ENCODE data around the gene DOCK2. TPM values are rescaled to one million over a fixed set of nuclear protein-coding genes. Genes with fewer than 3 reads are reported as not detected.

DOCK2 gene
- total RNA-seq, 1 experiment from 2014 or later = 0.26 TPM

DNA sequence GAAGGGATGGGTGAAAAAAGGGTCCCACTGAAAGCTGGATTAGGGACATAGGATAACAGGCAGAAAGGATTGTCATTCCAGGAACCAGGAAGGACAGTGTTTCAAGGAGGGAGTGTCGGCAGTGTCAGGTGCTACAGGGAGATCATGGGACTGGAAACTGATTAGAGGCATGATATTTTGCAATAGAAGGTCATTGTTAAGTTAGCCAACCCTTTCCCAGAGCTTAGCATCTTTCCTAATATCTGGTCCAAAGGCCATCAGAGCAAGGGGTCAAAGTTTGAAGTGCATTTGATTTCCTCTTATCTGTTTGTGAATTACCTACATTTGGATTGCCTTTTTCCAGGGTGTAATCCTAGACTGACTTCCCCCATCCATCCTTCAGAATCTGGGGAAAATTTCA is 91.3 kb downstream of the DOCK2 start:
- Histone ChIP-seq H3K4me3 (ENCODE audit: low read length) (no peak overlapping the region), H3K9ac (ENCODE audit: low read length) (no peak overlapping the region), H2AFZ (ENCODE audit: low read length) (no peak overlapping the region), H3K36me3 (ENCODE audit: low read depth, low read length) (no peaks in the 10 kb centered on the region), H3K4me2 (ENCODE audit: low read length) (no peak overlapping the region), H3K27ac (ENCODE audit: low read length) (no peak overlapping the region), H3K9me3 (ENCODE audit: low read length) (no peaks in the 10 kb centered on the region), H3K9me2 (replicated peaks; ENCODE audit: low read length) (no peaks in the 10 kb centered on the region), H3K4me1 (ENCODE audit: insufficient read depth, low read length) (no peaks in the 10 kb centered on the region), H3F3A (ENCODE audit: low read length, unreplicated experiment) (no peaks in the 10 kb centered on the region), H3K79me2 (ENCODE audit: low read length) (no peaks in the 10 kb centered on the region), H3K27me3 (ENCODE audit: low read length) (no peaks in the 10 kb centered on the region), H4K20me1 (ENCODE audit: low read length) (no peaks in the 10 kb centered on the region)
- ChIA-PET POLR2A (ENCODE audit: unreplicated experiment) (no interaction called here), CTCF (no interaction called here)
- intact Hi-C loops (cut with micrococcal nuclease) = no loop called here
- DNase-seq (no peak), ATAC-seq (no peak)
- BruUV-seq (replicated peaks) = no TSS peak
- TF ChIP-seq EZH2 (IDR thresholded peaks at IDR 0.05; ENCODE audit: low read length, unreplicated experiment) (no peak), EZH2phosphoT487 (IDR thresholded peaks at IDR 0.05; ENCODE audit: borderline replicate concordance, low read length) (no peak)
- TF ChIP-seq, protein P1, sequence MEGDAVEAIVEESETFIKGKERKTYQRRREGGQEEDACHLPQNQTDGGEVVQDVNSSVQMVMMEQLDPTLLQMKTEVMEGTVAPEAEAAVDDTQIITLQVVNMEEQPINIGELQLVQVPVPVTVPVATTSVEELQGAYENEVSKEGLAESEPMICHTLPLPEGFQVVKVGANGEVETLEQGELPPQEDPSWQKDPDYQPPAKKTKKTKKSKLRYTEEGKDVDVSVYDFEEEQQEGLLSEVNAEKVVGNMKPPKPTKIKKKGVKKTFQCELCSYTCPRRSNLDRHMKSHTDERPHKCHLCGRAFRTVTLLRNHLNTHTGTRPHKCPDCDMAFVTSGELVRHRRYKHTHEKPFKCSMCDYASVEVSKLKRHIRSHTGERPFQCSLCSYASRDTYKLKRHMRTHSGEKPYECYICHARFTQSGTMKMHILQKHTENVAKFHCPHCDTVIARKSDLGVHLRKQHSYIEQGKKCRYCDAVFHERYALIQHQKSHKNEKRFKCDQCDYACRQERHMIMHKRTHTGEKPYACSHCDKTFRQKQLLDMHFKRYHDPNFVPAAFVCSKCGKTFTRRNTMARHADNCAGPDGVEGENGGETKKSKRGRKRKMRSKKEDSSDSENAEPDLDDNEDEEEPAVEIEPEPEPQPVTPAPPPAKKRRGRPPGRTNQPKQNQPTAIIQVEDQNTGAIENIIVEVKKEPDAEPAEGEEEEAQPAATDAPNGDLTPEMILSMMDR (conservative IDR thresholded peaks at IDR 0.05; ENCODE audit: low read depth, low read length) = no peak

DNA sequence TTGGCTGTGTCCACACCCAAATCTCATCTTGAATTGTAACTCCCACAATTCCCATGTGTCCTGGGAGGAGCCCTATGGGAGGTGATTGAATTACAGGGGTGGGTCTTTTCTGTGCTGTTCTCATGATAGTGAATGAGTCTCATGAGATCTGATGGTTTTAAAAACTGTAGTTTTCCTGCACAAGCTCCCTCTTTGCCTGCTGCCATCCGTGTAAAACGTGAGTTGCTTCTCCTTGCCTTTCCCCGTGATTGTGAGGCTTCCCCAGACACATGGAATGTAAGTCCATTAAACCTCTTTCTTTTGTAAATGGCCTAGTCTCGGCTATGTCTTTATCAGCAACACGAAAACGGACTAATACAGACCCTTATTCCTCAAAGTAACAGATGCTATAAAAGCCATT is 94.1 kb downstream of the DOCK2 start:
- H3K79me2 ChIP-seq (ENCODE audit: low read length) = no peaks in the 10 kb centered on the region
- H4K20me1 ChIP-seq (ENCODE audit: low read length) = no peaks in the 10 kb centered on the region
- ChIA-PET CTCF (no interaction called here), POLR2A (ENCODE audit: unreplicated experiment) (no interaction called here)
- ATAC-seq = no peak
- H2AFZ ChIP-seq (ENCODE audit: low read length) = no peak overlapping the region
- H3K9me3 ChIP-seq (ENCODE audit: low read length) = no peaks in the 10 kb centered on the region
- no peak for TF ChIP-seq EZH2 (IDR thresholded peaks at IDR 0.05; ENCODE audit: low read length, unreplicated experiment)
- no peak for TF ChIP-seq EZH2phosphoT487 (IDR thresholded peaks at IDR 0.05; ENCODE audit: borderline replicate concordance, low read length)
- TF ChIP-seq, protein P1 (conservative IDR thresholded peaks at IDR 0.05; ENCODE audit: low read depth, low read length) = no peak
- H3F3A ChIP-seq (ENCODE audit: low read length, unreplicated experiment) = no peaks in the 10 kb centered on the region
- intact Hi-C loops (cut with micrococcal nuclease) = no loop called here
- H3K27me3 ChIP-seq (ENCODE audit: low read length) = no peaks in the 10 kb centered on the region
- H3K4me1 ChIP-seq (ENCODE audit: insufficient read depth, low read length) = no peaks in the 10 kb centered on the region
- H3K4me2 ChIP-seq (ENCODE audit: low read length) = no peak overlapping the region
- H3K4me3 ChIP-seq (ENCODE audit: low read length) = no peak overlapping the region
- H3K9ac ChIP-seq (ENCODE audit: low read length) = no peak overlapping the region
- H3K27ac ChIP-seq (ENCODE audit: low read length) = no peak overlapping the region
- no TSS peak for BruUV-seq (replicated peaks)
- H3K9me2 ChIP-seq (replicated peaks; ENCODE audit: low read length) = no peaks in the 10 kb centered on the region
- no peak for DNase-seq
- no peaks in the 10 kb centered on the region for H3K36me3 ChIP-seq (ENCODE audit: low read depth, low read length)

DNA sequence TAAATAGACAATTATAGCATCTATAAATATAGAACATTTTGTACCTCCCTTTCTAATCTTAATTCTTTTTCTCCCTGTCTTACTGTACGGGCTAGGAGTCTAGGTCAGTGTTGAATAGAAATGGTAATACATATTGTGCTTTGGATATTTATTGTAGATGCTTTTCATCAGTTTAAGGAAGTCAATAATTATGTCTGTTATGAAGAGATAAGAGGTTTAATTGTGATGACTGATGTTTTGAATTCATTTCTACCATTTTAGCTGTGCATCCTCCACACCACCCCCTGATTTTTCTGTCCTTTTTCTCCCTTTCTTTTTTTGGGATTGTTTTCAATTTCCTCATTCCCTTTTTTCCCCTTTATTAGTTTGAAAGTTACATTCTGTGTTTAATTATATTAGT is 95.8 kb downstream of the DOCK2 start:
- H3K9ac ChIP-seq (ENCODE audit: low read length) = no peak overlapping the region
- CTCF ChIA-PET = no interaction called here

More for the DNA sequence above, 95.8 kb downstream of the DOCK2 start:
- no peaks in the 10 kb centered on the region for H3F3A ChIP-seq (ENCODE audit: low read length, unreplicated experiment)
- H3K36me3 ChIP-seq (ENCODE audit: low read depth, low read length) = no peaks in the 10 kb centered on the region
- no peaks in the 10 kb centered on the region for H4K20me1 ChIP-seq (ENCODE audit: low read length)
- H3K27me3 ChIP-seq (ENCODE audit: low read length) = no peaks in the 10 kb centered on the region
- no peak overlapping the region for H2AFZ ChIP-seq (ENCODE audit: low read length)
- DNase-seq (no peak), ATAC-seq (no peak)
- POLR2A ChIA-PET (ENCODE audit: unreplicated experiment) = no interaction called here
- H3K4me1 ChIP-seq (ENCODE audit: insufficient read depth, low read length) = no peaks in the 10 kb centered on the region
- H3K27ac ChIP-seq (ENCODE audit: low read length) = no peak overlapping the region
- BruUV-seq (replicated peaks) = no TSS peak
- no peaks in the 10 kb centered on the region for H3K9me2 ChIP-seq (replicated peaks; ENCODE audit: low read length)
- no peaks in the 10 kb centered on the region for H3K79me2 ChIP-seq (ENCODE audit: low read length)
- intact Hi-C loops (cut with micrococcal nuclease) = no loop called here
- no peak overlapping the region for H3K4me2 ChIP-seq (ENCODE audit: low read length)
- no peaks in the 10 kb centered on the region for H3K9me3 ChIP-seq (ENCODE audit: low read length)
- TF ChIP-seq EZH2phosphoT487 (IDR thresholded peaks at IDR 0.05; ENCODE audit: borderline replicate concordance, low read length) (no peak), EZH2 (IDR thresholded peaks at IDR 0.05; ENCODE audit: low read length, unreplicated experiment) (no peak)
- TF ChIP-seq, protein P1 (conservative IDR thresholded peaks at IDR 0.05; ENCODE audit: low read depth, low read length) = no peak
- no peak overlapping the region for H3K4me3 ChIP-seq (ENCODE audit: low read length)

Data from PC-3 (cell line).